OCI-LY3 (cell line): ENCODE data around the gene ASIC2.

ENCODE experiments used
- CTCF ChIP-seq: fragments of 200-600, 300-600 bp; sonication (generic); IDR thresholded peaks from 2 replicates; pipeline ENCODE4 v1.5.1; 2014; ENCODE audit warnings: antibody characterized with exemption, low read length, low read depth
- EZH2phosphoT487 ChIP-seq: fragments of 200-600 bp; shearing (Covaris generic); IDR thresholded peaks from 2 replicates; pipeline ENCODE4 v1.6.1; 2018; ENCODE audit warnings: antibody characterized with exemption, mixed run types, low read depth

GRCh38 chr17:33210285-33210684, 82.8 kb downstream of the ASIC2 start:
- no peak for TF ChIP-seq CTCF
- no peak for TF ChIP-seq EZH2phosphoT487
